Mammary epithelial cell (primary cell): ENCODE results near the gene VN1R2.

Experiments used
- CTCF ChIP-seq, 2 donors: IDR thresholded peaks in 1 of 2; conservative IDR thresholded peaks in 1 of 2; 2 replicates each; pipeline ENCODE4 v1.5.1; 2011 to 2012; ENCODE audit warnings: inconsistent platforms in 2 of 2, low read length in 2 of 2, mild to moderate bottlenecking in 2 of 2, control low read depth in 1 of 2, low read depth in 1 of 2; ENCODE audit not compliant: insufficient read depth in 1 of 2; ENCODE audit errors: extremely low read depth in 1 of 2
- EZH2 ChIP-seq: IDR thresholded peaks from 2 replicates; pipeline ENCODE4 v1.6.1; 2012; ENCODE audit warnings: low read length, inconsistent platforms, borderline replicate concordance

- no peak for TF ChIP-seq CTCF (conservative IDR thresholded peaks at IDR 0.05 in 1 of 2, IDR thresholded peaks at IDR 0.05 in 1 of 2; ENCODE audit: extremely low read depth in 1 of 2, insufficient read depth in 1 of 2, low read depth in 1 of 2, low read length in 2 of 2)
- TF ChIP-seq EZH2: no peak
Observed at GRCh38 chr19:53246498-53246897, 11.6 kb upstream of the VN1R2 start.
